ENCODE measurements around the gene PATJ. TPM values are rescaled to one million over a fixed set of nuclear protein-coding genes. Genes with fewer than 3 reads are reported as not detected.

PATJ gene
- polyA plus RNA-seq, 1 of the 3 experiments (the other 2 are of a cell fraction), result 3.0 TPM

- no peak for TF ChIP-seq FOXJ3 (CRISPR knock-in tag; IDR thresholded peaks at IDR 0.05)
- TF ChIP-seq RXRA (IDR thresholded peaks at IDR 0.05; ENCODE audit: borderline replicate concordance, low read depth), result 0 out of 2 replicates have a peak, but pooled peaks have one; percentile 22
- no peak for TF ChIP-seq RCOR1 (IDR thresholded peaks at IDR 0.05; ENCODE audit: low read length)
- no peak for TF ChIP-seq SMC3 (IDR thresholded peaks at IDR 0.05; ENCODE audit: low read depth, low read length)
- peak in 1 of 2 experiments; percentile 35; a peak in 1 of 4 replicates for TF ChIP-seq EP300 (IDR thresholded peaks at IDR 0.05; ENCODE audit: borderline replicate concordance in 1 of 2, low read depth in 1 of 2, low read length in 1 of 2)
- no peak for TF ChIP-seq YY1 (IDR thresholded peaks at IDR 0.05; ENCODE audit: low read depth)
- 0 out of 2 replicates have a peak, but pooled peaks have one; percentile 20 for TF ChIP-seq FOSL2 (IDR thresholded peaks at IDR 0.05; ENCODE audit: borderline replicate concordance, low read depth)
- TF ChIP-seq, protein P1, sequence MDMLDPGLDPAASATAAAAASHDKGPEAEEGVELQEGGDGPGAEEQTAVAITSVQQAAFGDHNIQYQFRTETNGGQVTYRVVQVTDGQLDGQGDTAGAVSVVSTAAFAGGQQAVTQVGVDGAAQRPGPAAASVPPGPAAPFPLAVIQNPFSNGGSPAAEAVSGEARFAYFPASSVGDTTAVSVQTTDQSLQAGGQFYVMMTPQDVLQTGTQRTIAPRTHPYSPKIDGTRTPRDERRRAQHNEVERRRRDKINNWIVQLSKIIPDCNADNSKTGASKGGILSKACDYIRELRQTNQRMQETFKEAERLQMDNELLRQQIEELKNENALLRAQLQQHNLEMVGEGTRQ (IDR thresholded peaks at IDR 0.05; ENCODE audit: borderline replicate concordance, low read depth, low read length), result no peak
- TF ChIP-seq NRF1 (IDR thresholded peaks at IDR 0.05; ENCODE audit: low read depth, low read length), result no peak
- no peak for TF ChIP-seq REST (IDR thresholded peaks at IDR 0.05; ENCODE audit: low read depth, low read length)
- peak; percentile 54; the same call in 1 of the 2 replicates for TF ChIP-seq GATA2 (CRISPR knock-in tag; IDR thresholded peaks at IDR 0.05)
- TF ChIP-seq, protein P2, sequence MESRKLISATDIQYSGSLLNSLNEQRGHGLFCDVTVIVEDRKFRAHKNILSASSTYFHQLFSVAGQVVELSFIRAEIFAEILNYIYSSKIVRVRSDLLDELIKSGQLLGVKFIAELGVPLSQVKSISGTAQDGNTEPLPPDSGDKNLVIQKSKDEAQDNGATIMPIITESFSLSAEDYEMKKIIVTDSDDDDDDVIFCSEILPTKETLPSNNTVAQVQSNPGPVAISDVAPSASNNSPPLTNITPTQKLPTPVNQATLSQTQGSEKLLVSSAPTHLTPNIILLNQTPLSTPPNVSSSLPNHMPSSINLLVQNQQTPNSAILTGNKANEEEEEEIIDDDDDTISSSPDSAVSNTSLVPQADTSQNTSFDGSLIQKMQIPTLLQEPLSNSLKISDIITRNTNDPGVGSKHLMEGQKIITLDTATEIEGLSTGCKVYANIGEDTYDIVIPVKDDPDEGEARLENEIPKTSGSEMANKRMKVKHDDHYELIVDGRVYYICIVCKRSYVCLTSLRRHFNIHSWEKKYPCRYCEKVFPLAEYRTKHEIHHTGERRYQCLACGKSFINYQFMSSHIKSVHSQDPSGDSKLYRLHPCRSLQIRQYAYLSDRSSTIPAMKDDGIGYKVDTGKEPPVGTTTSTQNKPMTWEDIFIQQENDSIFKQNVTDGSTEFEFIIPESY (IDR thresholded peaks at IDR 0.05; ENCODE audit: borderline replicate concordance, low read depth), result no peak
- TF ChIP-seq ELF1 (IDR thresholded peaks at IDR 0.05), result no peak
- no peak for TF ChIP-seq CHD2 (IDR thresholded peaks at IDR 0.05; ENCODE audit: low read length, partially characterized antibody)
- TF ChIP-seq POLR2AphosphoS5 (IDR thresholded peaks at IDR 0.05; ENCODE audit: low read depth, low read length), result no peak
- TF ChIP-seq IRF3 (IDR thresholded peaks at IDR 0.05; ENCODE audit: low read depth, low read length), result no peak
- TF ChIP-seq TCF12 (IDR thresholded peaks at IDR 0.05), result peak; percentile 74
- TF ChIP-seq MEF2A (IDR thresholded peaks at IDR 0.05; ENCODE audit: borderline replicate concordance, low read depth), result no peak
- no peak for TF ChIP-seq TAF1 (IDR thresholded peaks at IDR 0.05; ENCODE audit: borderline replicate concordance, low read depth, low read length)
Observed at GRCh38 chr1:61967750-61968149, 225.5 kb downstream of the PATJ start (continued).

All from SK-N-SH (cell line).